Thyroid gland (tissue), 4 donors: Measurements from ENCODE around the gene PLK4.

ENCODE experiments used
- CTCF ChIP-seq, 6 experiments: fragments of 200-600 bp in 3 of 6; fragments of 450-650 bp in 3 of 6; sonication (generic) in 3 of 6; IDR thresholded peaks; one replicate each; pipeline ENCODE4 v1.5.1; 2016 to 2019; ENCODE audit warnings: antibody characterized with exemption in 6 of 6, mild to moderate bottlenecking in 2 of 6, inconsistent platforms in 1 of 6, moderate library complexity in 1 of 6
- POLR2A ChIP-seq, 2 donors: fragments of 450-650 bp; IDR thresholded peaks; one replicate each; pipeline ENCODE4 v1.6.1; 2017; ENCODE audit warnings: antibody characterized with exemption in 2 of 2, mild to moderate bottlenecking in 2 of 2, moderate library complexity in 1 of 2

DNA sequence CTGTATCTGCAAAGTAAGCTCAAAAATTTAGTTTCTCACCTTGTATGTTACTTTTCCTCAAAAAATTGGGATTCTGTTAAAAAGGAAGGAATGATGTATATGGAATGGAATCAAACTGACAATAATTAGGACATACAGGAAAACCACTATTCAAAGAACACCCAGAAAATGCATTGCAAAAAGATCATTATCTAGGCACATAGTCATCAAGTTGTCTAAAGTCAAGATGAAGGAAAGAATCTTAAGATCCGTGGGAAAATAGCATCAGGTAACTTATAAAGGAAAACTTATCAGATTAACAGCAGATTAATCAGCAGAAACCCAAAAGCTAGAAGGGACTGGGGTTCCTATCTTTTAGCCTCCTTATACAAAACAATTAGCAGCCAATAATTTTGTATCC is 23.1 kb upstream of the PLK4 start:
- no peak for TF ChIP-seq CTCF (IDR thresholded peaks at IDR 0.05)
- TF ChIP-seq POLR2A (IDR thresholded peaks at IDR 0.05), result no peak
